ENCODE measurements around the gene PDE6B. TPM values are rescaled to one million over a fixed set of nuclear protein-coding genes. Genes with fewer than 3 reads are reported as not detected.

Gene PDE6B
- total and polyA plus RNA-seq, 10 donors, result 4.4 to 19.8 (median 11.8) TPM

DNA sequence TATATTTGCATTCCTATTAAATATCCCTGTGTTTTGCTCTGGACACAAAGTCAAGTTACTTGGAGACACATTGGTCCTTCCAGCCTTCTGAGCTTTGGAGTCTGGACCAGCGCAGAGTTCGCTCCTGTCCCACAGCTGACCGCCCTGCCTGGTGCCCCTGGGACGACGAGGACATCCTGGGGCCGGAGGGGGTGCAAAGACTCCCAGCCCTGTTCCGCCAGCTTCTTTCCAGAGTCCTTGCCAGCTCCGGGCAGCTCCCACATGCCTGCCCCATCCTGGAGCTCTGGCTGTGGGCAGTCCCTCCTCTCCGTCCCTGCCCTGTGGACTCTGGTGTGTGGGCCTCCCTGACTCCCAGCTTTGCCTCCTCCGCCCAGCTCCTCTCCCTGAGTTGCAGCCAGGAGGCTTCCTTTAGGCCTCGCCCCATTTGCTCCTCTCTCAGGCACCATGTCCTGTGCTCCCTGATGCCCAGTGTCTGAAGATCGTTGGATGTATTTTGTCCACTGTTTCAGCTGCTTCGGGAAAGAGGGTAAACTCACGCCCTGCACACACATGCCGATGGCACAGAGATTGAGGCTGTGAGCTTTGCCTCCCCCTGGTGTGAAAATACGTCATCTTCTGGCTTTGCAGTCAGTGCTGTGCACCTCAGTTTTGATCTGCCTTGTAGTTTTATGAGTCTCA, 75.4 kb downstream of the PDE6B start:
- intact Hi-C loops (cut with DNase I; ENCODE audit: low total_unique reads), result no loop called here
- WGBS, 5 donors, result 83 to 90% (median 87%) methylated on average over 16 of the region's 16 CpGs
- TF ChIP-seq, protein P1, sequence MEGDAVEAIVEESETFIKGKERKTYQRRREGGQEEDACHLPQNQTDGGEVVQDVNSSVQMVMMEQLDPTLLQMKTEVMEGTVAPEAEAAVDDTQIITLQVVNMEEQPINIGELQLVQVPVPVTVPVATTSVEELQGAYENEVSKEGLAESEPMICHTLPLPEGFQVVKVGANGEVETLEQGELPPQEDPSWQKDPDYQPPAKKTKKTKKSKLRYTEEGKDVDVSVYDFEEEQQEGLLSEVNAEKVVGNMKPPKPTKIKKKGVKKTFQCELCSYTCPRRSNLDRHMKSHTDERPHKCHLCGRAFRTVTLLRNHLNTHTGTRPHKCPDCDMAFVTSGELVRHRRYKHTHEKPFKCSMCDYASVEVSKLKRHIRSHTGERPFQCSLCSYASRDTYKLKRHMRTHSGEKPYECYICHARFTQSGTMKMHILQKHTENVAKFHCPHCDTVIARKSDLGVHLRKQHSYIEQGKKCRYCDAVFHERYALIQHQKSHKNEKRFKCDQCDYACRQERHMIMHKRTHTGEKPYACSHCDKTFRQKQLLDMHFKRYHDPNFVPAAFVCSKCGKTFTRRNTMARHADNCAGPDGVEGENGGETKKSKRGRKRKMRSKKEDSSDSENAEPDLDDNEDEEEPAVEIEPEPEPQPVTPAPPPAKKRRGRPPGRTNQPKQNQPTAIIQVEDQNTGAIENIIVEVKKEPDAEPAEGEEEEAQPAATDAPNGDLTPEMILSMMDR (IDR thresholded peaks at IDR 0.05 in 8 of 11, conservative IDR thresholded peaks at IDR 0.05 in 3 of 11), result no peak
- TF ChIP-seq POLR2A (IDR thresholded peaks at IDR 0.05), result no peak
- TF ChIP-seq POLR2AphosphoS5 (IDR thresholded peaks at IDR 0.05), result peak in 2 of 3 donors; percentile 34 to 37
- H3K27ac ChIP-seq, result peak overlapping the region in 5 of 8 donors; percentile 0 to 87 (median 72)
- H3K4me1 ChIP-seq, result peaks cover 4 to 44% (median 23%) of the 10 kb centered on the region in 6 donors
- no peak overlapping the region for H3K4me3 ChIP-seq
- H3K9me3 ChIP-seq, result no peaks in the 10 kb centered on the region
- peak; percentile 74 for DNase-seq
- no peaks in the 10 kb centered on the region for H3K27me3 ChIP-seq (replicated peaks in 1 of 7)
- H3K36me3 ChIP-seq, result no peaks in the 10 kb centered on the region

DNA sequence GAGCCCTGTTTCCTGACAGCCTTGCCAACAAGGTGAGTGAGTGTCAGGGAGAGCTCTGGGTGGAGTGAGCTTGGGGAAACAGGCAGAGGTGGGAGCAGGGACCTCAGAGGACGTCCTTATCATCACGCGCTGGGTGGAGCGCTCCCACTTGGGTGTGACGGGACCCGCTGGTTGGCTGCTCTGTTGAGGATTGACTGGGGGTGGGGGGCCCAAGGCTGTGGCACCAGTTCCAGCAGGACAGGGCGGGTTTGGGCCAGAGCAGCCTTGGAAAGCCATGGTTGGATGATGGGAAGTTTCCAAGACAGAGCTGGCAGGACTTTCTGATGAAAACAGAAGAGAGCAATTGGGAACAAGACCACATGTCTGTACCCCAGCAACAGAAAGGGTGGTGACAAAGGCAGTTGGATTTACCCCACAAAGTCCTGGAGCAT, 77.3 kb downstream of the PDE6B start:
- Histone ChIP-seq H3K4me3 (no peak overlapping the region), H3K36me3 (no peaks in the 10 kb centered on the region), H3K27ac (no peak overlapping the region), H3K9me3 (no peaks in the 10 kb centered on the region), H3K4me1 (peaks cover 10 to 62% (median 30%) of the 10 kb centered on the region in 6 donors), H3K27me3 (replicated peaks in 1 of 7) (no peaks in the 10 kb centered on the region)
- DNase-seq, result peak; percentile 72
- TF ChIP-seq, protein P1 (IDR thresholded peaks at IDR 0.05 in 8 of 11, conservative IDR thresholded peaks at IDR 0.05 in 3 of 11), result no peak
- TF ChIP-seq POLR2A (IDR thresholded peaks at IDR 0.05) (no peak), POLR2AphosphoS5 (IDR thresholded peaks at IDR 0.05) (no peak)
- WGBS, 5 donors, result 78 to 88% (median 82%) methylated on average over 7 of the region's 7 CpGs
- intact Hi-C loops (cut with DNase I; ENCODE audit: low total_unique reads), result no loop called here

DNA sequence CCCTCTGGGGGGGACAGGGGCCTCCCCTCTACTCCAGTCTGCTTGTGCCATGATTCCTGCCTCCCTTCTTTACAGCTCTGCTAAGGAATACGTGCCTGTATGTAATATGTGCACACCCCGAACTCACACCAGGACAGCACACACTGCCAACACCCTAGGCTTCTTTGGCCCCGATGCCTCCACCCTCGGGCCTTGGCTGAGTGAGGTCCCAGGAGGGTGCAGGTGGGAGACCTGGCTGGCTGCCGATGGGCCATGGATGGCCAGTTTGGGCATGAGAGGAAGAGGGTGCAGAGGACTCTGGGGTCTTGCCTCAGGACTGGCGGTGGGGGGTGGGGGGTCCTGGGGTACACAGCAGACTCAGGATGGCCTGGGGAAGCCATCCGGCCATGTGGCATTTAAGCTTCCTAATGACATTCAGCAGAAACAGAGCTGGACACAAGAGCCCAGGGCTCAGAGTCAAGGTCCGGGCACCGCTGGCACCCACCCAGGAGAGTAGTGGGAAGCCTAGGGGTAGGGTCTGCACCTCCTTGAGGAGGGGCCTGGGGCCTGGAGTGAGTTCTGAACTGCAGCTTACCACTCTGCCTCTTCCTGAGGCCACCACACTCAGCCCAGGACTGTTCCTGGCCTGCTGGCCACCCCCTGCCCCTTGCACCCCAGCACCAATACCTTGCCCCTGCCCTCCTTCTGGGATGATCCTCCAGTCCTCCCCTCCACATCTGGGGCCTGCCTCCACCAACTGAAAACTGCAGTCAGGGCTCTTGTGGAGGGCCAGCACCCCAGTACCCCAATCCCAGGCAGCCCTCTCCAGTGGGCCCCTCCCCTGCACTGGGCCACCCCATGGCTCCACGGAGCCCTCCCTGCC, 78.2 kb downstream of the PDE6B start:
- H3K9me3 ChIP-seq, result no peaks in the 10 kb centered on the region

More for the DNA sequence above, 78.2 kb downstream of the PDE6B start:
- intact Hi-C loops (cut with DNase I; ENCODE audit: low total_unique reads), result no loop called here
- H3K27ac ChIP-seq, result no peak overlapping the region
- H3K4me1 ChIP-seq, result peaks cover 17 to 71% (median 38%) of the 10 kb centered on the region in 6 donors
- H3K4me3 ChIP-seq, result no peak overlapping the region
- WGBS, 5 donors, result 74 to 95% (median 90%) methylated on average over 6 to 10 of the region's 10 CpGs
- H3K27me3 ChIP-seq (replicated peaks in 1 of 7), result no peaks in the 10 kb centered on the region
- peaks cover 0 to 6% (median 0%) of the 10 kb centered on the region in 6 donors for H3K36me3 ChIP-seq
- TF ChIP-seq POLR2AphosphoS5 (IDR thresholded peaks at IDR 0.05) (no peak), POLR2A (IDR thresholded peaks at IDR 0.05) (no peak)
- TF ChIP-seq, protein P1 (IDR thresholded peaks at IDR 0.05 in 8 of 11, conservative IDR thresholded peaks at IDR 0.05 in 3 of 11), result no peak
- peak; percentile 75 for DNase-seq
